Esophagus muscularis mucosa (tissue), 4 donors: Measurements from ENCODE around the gene EFNA1. TPM values are rescaled to one million over a fixed set of nuclear protein-coding genes. Genes with fewer than 3 reads are reported as not detected.

Experiments used
- DNase-seq: peaks from one replicate; pipeline ENCODE4 v3.0.0-alpha.2; 2017; ENCODE audit errors: extremely low spot score
- H3K27ac ChIP-seq, 4 donors: fragments of 200-600 bp; sonication (generic); replicated peaks in 1 of 4; 1 replicate in 3 of 4; 2 replicates in 1 of 4; pipeline ENCODE4 v1.5.1; 2016 to 2019; ENCODE audit warnings: mild to moderate bottlenecking in 1 of 4
- H3K27me3 ChIP-seq, 4 donors: fragments of 200-600 bp; sonication (generic); one replicate each; pipeline versions ENCODE4 v1.5.1 to v1.6.0; 2016 to 2019
- H3K36me3 ChIP-seq, 4 donors: fragments of 200-600 bp; sonication (generic); one replicate each; pipeline ENCODE4 v1.5.1; 2016 to 2019
- H3K4me1 ChIP-seq, 4 donors: fragments of 200-600 bp; sonication (generic); one replicate each; pipeline ENCODE4 v1.5.1; 2016 to 2019
- H3K4me3 ChIP-seq, 4 donors: fragments of 200-600 bp; sonication (generic); 1 replicate in 2 of 4; 2 replicates in 2 of 4; pipeline ENCODE4 v1.5.1; 2016 to 2019; ENCODE audit warnings: mild to moderate bottlenecking in 4 of 4, moderate library complexity in 1 of 4
- H3K9me3 ChIP-seq, 4 donors: fragments of 200-600 bp; sonication (generic); 1 replicate in 3 of 4; 2 replicates in 1 of 4; pipeline ENCODE4 v1.5.1; 2016 to 2019
- CTCF ChIP-seq, 3 experiments: fragments of 200-600 bp in 2 of 3; fragments of 450-650 bp in 1 of 3; sonication (generic) in 2 of 3; IDR thresholded peaks; one replicate each; pipeline ENCODE4 v1.5.1; 2017 to 2019; ENCODE audit warnings: antibody characterized with exemption in 3 of 3, mild to moderate bottlenecking in 2 of 3, moderate library complexity in 1 of 3
- EP300 ChIP-seq: sonication (generic); formaldehyde crosslinking; IDR thresholded peaks from one replicate; pipeline ENCODE4 v1.6.1; 2017; ENCODE audit warnings: antibody characterized with exemption
- POLR2A ChIP-seq: fragments of 450-650 bp; IDR thresholded peaks from one replicate; pipeline ENCODE4 v1.6.1; 2017; ENCODE audit warnings: antibody characterized with exemption, moderate library complexity, mild to moderate bottlenecking, low read depth
- POLR2AphosphoS5 ChIP-seq, 2 donors: sonication (generic); formaldehyde crosslinking; IDR thresholded peaks; one replicate each; pipeline ENCODE4 v1.6.1; 2017; ENCODE audit warnings: antibody characterized with exemption in 2 of 2
- WGBS: methylation state at CpG from one replicate; pipeline ENCODE4 v1.1.5; 2018; 5-methylcytosine and 5-hydroxymethylcytosine counted together
- intact Hi-C: fragments of 100-400 bp; cut with DNase I; formaldehyde crosslinking; loops from one replicate; pipeline ENCODE4 v1.15.1; 2023
- total RNA-seq, 4 donors: library from RNA; depleted of rRNA; stranded (reverse); fragments of >200 nt; gene quantifications; one replicate each; pipeline versions ENCODE4 v1.1.0 to v1.2.1, GENCODE V29; 2016

EFNA1 gene
- total RNA-seq, 4 donors from 2014 or later = 11.2 to 37.3 (median 27.5) TPM

- Histone ChIP-seq H3K27ac (peak overlapping the region; percentile 61 to 82 (median 80)), H3K36me3 (no peaks in the 10 kb centered on the region), H3K9me3 (no peaks in the 10 kb centered on the region), H3K4me1 (peaks cover 21 to 37% (median 27%) of the 10 kb centered on the region in 4 donors), H3K4me3 (peak overlapping the region in 2 of 4 donors; percentile 6 to 12), H3K27me3 (no peaks in the 10 kb centered on the region)
- TF ChIP-seq EP300 = no peak
- TF ChIP-seq POLR2A = no peak
- peak; percentile 54 to 57 (median 57) for TF ChIP-seq CTCF (IDR thresholded peaks at IDR 0.05)
- TF ChIP-seq POLR2AphosphoS5 (IDR thresholded peaks at IDR 0.05) = no peak
- WGBS = 19% methylated on average over 13 of the region's 13 CpGs
- no peak for DNase-seq
- intact Hi-C loops = loop anchor here (1.0 to 5.0 kb wide), 2 partner anchors 33 to 74 kb away; partner anchors contain the start of gene EFNA1
Observed at GRCh38 chr1:155093911-155094621, 33.6 kb upstream of the EFNA1 start.

DNA sequence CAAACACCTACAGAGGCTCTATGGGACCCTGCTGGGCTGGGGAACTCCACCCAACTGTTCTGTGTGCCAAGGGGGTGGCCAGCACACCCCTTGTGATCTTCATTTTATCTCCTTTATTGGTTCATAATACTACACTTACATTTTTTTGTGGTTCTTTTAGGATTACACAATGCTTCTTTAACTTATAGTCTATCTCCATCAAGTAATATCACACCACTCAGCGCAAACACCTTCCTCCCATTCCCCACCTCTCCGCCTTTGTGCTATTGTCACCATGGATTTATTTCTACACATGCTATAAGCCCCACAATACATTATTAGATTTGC is 33.1 kb upstream of the EFNA1 start:
- intact Hi-C loops = loop anchor here (5.0 kb wide), 1 partner anchor 33 kb away; the partner anchor contains the start of gene EFNA1
- Histone ChIP-seq H3K4me1 (peaks cover 21 to 37% (median 27%) of the 10 kb centered on the region in 4 donors), H3K4me3 (no peak overlapping the region), H3K27ac (peak overlapping the region; percentile 61 to 82 (median 80)), H3K27me3 (no peaks in the 10 kb centered on the region), H3K9me3 (no peaks in the 10 kb centered on the region), H3K36me3 (no peaks in the 10 kb centered on the region)
- 63% methylated on average over 2 of the region's 2 CpGs for WGBS
- TF ChIP-seq POLR2AphosphoS5 (IDR thresholded peaks at IDR 0.05) = no peak
- no peak for TF ChIP-seq CTCF (IDR thresholded peaks at IDR 0.05)
- TF ChIP-seq EP300 = no peak
- no peak for TF ChIP-seq POLR2A
- DNase-seq = no peak

DNA sequence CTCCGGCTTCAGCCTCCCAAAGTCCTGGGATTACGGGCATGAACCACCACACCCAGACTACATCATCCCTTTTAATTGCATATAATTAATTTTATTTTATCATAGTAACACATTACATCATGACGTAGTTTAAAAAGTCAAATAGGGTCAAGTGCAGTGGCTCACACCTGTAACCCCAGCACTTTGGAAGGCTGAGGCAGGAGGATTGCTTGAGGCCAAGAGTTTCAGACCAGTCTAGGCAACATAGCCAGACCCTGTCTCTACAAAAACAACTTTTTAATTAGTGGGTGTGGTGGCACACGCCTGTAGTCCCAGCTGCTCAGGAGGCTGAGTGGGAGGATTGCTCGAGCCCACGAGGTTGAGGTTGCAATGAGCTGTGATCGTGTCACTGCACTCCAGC is 28.3 kb upstream of the EFNA1 start:
- 95% methylated on average over 7 of the region's 7 CpGs for WGBS
- H3K4me3 ChIP-seq = no peak overlapping the region
- no peak for DNase-seq
- TF ChIP-seq CTCF (IDR thresholded peaks at IDR 0.05) (no peak), POLR2AphosphoS5 (IDR thresholded peaks at IDR 0.05) (no peak), POLR2A (no peak), EP300 (no peak)
- no peak overlapping the region for H3K27ac ChIP-seq
- no peaks in the 10 kb centered on the region for H3K36me3 ChIP-seq
- H3K9me3 ChIP-seq = no peaks in the 10 kb centered on the region
- no peaks in the 10 kb centered on the region for H3K27me3 ChIP-seq
- H3K4me1 ChIP-seq = peaks cover 3 to 6% (median 5%) of the 10 kb centered on the region in 4 donors
- intact Hi-C loops = no loop called here

DNA sequence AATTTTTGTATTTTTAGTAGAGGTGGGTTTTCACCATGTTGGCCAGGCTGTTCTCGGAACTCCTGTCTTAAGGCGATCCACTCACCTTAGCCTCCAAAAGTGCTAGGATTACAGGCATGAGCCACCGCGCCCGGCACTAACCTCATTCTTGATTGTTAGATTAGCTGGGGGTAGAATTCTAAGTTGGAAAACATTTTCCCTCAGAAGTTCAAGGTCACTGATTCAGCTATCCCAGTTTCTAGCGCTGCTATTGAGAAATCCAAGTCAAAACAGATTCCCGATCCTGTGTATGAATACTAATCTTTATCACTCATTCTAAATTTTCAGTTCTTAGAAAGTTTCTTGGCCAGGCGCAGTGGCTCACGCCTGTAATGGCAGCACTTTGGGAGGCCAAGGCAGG is 24.4 kb upstream of the EFNA1 start:
- TF ChIP-seq CTCF (IDR thresholded peaks at IDR 0.05) (no peak), POLR2AphosphoS5 (IDR thresholded peaks at IDR 0.05) (no peak)
- 76% methylated on average over 9 of the region's 9 CpGs for WGBS
- intact Hi-C loops = no loop called here
- Histone ChIP-seq H3K4me3 (no peak overlapping the region), H3K27me3 (no peaks in the 10 kb centered on the region), H3K27ac (no peak overlapping the region), H3K36me3 (no peaks in the 10 kb centered on the region), H3K9me3 (no peaks in the 10 kb centered on the region), H3K4me1 (peaks cover 0 to 14% (median 9%) of the 10 kb centered on the region in 4 donors)
- DNase-seq = no peak
